LNCaP clone FGC (cell line): ENCODE measurements around the gene ZBTB4.

Experiments used
- DNase-seq: peaks from one replicate; pipeline ENCODE4 v3.0.0-alpha.2; 2011; ENCODE audit warnings: low read depth
- H3K4me3 ChIP-seq: 2 replicates; pipeline ENCODE4 v1.5.1; 2011; ENCODE audit warnings: mild to moderate bottlenecking, low read depth, low read length, control low read depth
- CTCF ChIP-seq: IDR thresholded peaks from 2 replicates; pipeline ENCODE4 v1.5.1; 2012; ENCODE audit warnings: mild to moderate bottlenecking; ENCODE audit not compliant: control insufficient read depth, insufficient read depth; ENCODE audit errors: extremely low read depth

The ZBTB4 gene

DNA sequence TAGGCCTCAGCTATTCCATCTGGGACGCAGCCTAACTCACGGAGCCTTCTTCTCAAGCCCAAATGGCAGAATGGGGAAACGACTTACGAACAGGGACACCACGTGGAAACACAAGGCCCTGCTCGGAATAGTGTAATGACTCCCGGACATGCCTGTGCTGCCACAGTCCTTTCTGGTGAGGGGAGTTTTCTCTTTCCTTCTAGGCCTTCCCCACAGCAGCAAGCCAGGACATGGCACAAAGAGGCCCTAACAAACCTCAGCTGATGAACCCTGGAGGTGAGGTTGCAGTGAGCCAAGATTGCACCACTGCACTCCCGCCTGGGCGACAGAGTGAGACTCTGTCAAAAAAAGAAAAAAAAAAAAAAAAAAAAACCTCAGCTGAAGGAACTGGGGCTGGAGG lies 15.3 kb downstream of the ZBTB4 start:
- TF ChIP-seq CTCF: no peak
- no peak overlapping the region for H3K4me3 ChIP-seq
- no peak for DNase-seq

GRCh38 chr17:7463372-7463846 lies 16.0 kb downstream of the ZBTB4 start:
- TF ChIP-seq CTCF: no peak
- DNase-seq: no peak
- no peak overlapping the region for H3K4me3 ChIP-seq

GRCh38 chr17:7462474-7463371 lies 16.7 kb downstream of the ZBTB4 start:
- no peak for TF ChIP-seq CTCF
- DNase-seq: no peak
- no peak overlapping the region for H3K4me3 ChIP-seq

DNA sequence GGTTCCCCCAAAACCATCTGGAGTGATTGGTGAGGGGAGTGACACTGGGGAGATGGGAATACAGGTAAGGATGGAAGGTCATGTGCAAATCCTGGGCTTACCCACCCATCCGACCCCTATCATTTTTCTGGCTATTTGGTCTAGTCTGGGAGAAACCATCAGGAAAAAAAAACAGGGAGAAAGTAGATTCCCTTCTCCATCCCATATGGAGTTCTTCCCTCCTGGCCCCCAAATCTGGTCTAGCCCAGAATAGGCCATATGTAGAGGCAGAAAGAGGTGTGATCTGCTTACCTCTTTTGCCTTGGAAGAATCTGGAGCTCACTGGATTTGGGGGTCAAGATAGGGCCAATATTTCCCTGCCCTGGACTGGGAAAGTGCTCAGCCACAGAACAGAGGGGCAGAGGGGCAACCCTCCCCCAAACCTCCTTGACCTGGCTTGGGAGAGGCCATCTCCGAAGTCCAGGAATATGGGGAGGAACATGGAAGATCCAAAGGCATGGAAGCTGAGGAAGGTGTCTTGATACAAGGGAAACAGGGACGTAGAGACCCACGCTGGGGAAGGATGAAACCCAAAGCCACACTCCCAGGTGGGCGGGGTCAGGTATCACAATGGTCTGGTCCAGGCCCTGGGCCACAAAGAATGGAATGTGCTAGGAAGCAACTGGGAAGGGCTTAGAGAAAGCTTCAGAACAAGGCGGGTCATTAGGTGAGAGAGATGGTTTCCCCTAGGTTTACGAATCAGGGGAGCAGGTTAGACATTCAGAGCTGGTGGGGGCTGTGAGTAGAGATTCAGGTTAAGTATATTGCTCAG lies 18.4 kb downstream of the ZBTB4 start:
- no peak overlapping the region for H3K4me3 ChIP-seq
- no peak for DNase-seq
- no peak for TF ChIP-seq CTCF

DNA sequence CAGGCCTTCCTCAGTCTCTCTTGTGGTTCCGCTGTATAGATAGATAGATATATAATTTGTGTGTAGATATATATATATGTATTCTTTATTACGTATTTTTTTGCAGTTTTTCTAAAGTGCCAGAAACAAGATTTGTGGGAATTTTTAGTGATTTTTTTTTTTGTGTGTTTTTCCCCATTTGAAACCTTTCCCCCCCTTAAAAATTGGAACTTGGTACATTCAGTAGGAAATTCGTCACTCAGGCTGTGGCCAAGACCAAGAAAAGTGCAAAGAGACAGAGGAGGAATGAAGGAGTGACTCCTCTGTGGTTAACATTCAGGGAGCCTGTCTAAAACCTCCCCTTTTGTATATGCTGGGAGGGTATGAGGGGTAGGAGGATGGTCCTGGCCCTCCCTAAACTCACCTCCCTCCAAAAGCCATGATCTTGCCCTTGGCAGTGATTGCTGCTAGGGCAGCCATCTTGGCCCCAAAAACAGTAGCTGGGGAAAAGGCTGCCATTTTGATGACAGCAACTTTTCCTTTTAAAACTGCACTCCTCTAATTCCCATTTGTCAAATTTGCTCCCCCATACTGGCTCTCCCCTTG lies 19.4 kb downstream of the ZBTB4 start:
- no peak for TF ChIP-seq CTCF
- DNase-seq: no peak
- H3K4me3 ChIP-seq: no peak overlapping the region

GRCh38 chr17:7448461-7448860 lies 31.0 kb downstream of the ZBTB4 start:
- H3K4me3 ChIP-seq: no peak overlapping the region
- TF ChIP-seq CTCF: no peak
- DNase-seq: no peak
